Measurements from ENCODE around the gene ANKRD16. TPM values are rescaled to one million over a fixed set of nuclear protein-coding genes. Genes with fewer than 3 reads are reported as not detected.
A peak's percentile ranks its signal among the peaks of the same experiment; 100 is the strongest.

The ANKRD16 gene
- total and polyA plus RNA-seq, 2 of the 13 experiments (the other 11 are each of a cell fraction or from before 2014, with no cell fraction given): 8.0 to 11.4 TPM

DNA sequence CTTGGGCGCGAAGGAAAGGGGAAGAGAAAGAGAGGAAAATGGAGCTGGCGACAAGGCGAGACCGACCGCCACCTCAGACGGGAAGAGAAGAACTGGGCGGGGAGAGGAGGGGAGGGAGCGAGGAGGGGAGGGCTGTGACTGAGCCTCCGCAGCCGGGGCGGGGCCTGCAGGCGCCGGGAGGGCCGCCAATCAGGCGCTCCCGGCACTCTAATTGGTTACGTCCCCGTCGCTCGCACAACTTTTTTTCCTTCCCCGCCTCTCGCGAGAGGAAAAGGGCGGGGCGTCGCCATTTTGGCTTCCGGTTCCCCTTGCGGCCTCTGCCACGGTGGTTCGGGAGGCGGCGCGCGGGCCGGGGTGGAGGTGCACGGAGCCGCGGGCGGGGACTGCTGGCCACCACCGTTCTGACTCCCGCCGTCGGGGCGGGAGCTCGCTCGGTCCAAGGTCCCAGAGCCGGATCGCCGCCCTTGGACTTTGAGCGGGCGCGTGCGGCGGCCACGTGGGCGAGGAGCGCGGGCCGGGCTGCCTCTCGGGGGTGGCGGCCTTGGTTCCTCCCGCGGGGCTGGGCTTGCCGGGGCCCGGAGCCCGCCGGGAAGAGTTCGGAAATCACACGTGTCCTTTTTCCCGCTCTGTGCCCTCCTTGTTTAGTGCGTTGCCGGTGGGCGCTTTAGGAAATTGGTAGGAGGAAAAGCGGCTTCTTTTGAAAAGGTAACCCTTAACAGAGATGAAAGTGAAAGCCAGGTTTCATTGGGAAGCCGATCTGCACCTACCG is 76.2 kb downstream of the ANKRD16 start, which contains the start of gene GDI2 (continued):
- TF ChIP-seq MYNN (CRISPR knock-in tag; IDR thresholded peaks at IDR 0.05; ENCODE audit: low read depth) (peak; percentile 89), PHB2 (IDR thresholded peaks at IDR 0.05; ENCODE audit: partially characterized antibody) (no peak), KDM4B (CRISPR knock-in tag; IDR thresholded peaks at IDR 0.05) (no peak), ZNF878 (CRISPR knock-in tag; IDR thresholded peaks at IDR 0.05) (peak; percentile 81; the same call in 1 of the 2 replicates), ZNF430 (CRISPR knock-in tag; IDR thresholded peaks at IDR 0.05) (peak; percentile 97), AGO2 (optimal IDR thresholded peaks at IDR 0.05; ENCODE audit: low read depth, low read length) (peak; percentile 85), ZNF543 (CRISPR knock-in tag; IDR thresholded peaks at IDR 0.05) (no peak)
- TF ChIP-seq, protein P1, sequence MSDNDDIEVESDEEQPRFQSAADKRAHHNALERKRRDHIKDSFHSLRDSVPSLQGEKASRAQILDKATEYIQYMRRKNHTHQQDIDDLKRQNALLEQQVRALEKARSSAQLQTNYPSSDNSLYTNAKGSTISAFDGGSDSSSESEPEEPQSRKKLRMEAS (IDR thresholded peaks at IDR 0.05): peak; percentile 100
- TF ChIP-seq, protein P2, sequence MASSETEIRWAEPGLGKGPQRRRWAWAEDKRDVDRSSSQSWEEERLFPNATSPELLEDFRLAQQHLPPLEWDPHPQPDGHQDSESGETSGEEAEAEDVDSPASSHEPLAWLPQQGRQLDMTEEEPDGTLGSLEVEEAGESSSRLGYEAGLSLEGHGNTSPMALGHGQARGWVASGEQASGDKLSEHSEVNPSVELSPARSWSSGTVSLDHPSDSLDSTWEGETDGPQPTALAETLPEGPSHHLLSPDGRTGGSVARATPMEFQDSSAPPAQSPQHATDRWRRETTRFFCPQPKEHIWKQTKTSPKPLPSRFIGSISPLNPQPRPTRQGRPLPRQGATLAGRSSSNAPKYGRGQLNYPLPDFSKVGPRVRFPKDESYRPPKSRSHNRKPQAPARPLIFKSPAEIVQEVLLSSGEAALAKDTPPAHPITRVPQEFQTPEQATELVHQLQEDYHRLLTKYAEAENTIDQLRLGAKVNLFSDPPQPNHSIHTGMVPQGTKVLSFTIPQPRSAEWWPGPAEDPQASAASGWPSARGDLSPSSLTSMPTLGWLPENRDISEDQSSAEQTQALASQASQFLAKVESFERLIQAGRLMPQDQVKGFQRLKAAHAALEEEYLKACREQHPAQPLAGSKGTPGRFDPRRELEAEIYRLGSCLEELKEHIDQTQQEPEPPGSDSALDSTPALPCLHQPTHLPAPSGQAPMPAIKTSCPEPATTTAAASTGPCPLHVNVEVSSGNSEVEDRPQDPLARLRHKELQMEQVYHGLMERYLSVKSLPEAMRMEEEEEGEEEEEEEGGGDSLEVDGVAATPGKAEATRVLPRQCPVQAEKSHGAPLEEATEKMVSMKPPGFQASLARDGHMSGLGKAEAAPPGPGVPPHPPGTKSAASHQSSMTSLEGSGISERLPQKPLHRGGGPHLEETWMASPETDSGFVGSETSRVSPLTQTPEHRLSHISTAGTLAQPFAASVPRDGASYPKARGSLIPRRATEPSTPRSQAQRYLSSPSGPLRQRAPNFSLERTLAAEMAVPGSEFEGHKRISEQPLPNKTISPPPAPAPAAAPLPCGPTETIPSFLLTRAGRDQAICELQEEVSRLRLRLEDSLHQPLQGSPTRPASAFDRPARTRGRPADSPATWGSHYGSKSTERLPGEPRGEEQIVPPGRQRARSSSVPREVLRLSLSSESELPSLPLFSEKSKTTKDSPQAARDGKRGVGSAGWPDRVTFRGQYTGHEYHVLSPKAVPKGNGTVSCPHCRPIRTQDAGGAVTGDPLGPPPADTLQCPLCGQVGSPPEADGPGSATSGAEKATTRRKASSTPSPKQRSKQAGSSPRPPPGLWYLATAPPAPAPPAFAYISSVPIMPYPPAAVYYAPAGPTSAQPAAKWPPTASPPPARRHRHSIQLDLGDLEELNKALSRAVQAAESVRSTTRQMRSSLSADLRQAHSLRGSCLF (CRISPR knock-in tag; IDR thresholded peaks at IDR 0.05; ENCODE audit: borderline replicate concordance): peak; percentile 92; the same call in 1 of the 2 replicates
- TF ChIP-seq, protein P3, sequence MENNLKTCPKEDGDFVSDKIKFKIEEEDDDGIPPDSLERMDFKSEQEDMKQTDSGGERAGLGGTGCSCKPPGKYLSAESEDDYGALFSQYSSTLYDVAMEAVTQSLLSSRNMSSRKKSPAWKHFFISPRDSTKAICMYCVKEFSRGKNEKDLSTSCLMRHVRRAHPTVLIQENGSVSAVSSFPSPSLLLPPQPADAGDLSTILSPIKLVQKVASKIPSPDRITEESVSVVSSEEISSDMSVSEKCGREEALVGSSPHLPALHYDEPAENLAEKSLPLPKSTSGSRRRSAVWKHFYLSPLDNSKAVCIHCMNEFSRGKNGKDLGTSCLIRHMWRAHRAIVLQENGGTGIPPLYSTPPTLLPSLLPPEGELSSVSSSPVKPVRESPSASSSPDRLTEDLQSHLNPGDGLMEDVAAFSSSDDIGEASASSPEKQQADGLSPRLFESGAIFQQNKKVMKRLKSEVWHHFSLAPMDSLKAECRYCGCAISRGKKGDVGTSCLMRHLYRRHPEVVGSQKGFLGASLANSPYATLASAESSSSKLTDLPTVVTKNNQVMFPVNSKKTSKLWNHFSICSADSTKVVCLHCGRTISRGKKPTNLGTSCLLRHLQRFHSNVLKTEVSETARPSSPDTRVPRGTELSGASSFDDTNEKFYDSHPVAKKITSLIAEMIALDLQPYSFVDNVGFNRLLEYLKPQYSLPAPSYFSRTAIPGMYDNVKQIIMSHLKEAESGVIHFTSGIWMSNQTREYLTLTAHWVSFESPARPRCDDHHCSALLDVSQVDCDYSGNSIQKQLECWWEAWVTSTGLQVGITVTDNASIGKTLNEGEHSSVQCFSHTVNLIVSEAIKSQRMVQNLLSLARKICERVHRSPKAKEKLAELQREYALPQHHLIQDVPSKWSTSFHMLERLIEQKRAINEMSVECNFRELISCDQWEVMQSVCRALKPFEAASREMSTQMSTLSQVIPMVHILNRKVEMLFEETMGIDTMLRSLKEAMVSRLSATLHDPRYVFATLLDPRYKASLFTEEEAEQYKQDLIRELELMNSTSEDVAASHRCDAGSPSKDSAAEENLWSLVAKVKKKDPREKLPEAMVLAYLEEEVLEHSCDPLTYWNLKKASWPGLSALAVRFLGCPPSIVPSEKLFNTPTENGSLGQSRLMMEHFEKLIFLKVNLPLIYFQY (CRISPR knock-in tag; IDR thresholded peaks at IDR 0.05; ENCODE audit: borderline replicate concordance): peak; percentile 95
